HG03159 (cell line): ENCODE results near the gene KIF6.
"Not testable (repeated sequence)": the region's sequence is repeated elsewhere in the genome, so short reads cannot be mapped to it uniquely, and the experiment has no call there.

Experiments
- ATAC-seq: cut with Tn5 transposase; IDR thresholded peaks from one replicate; pipeline ENCODE4 v1.9.1; 2021; ENCODE audit warnings: mild to moderate bottlenecking, moderate library complexity; ENCODE audit not compliant: unreplicated experiment

The KIF6 gene

DNA sequence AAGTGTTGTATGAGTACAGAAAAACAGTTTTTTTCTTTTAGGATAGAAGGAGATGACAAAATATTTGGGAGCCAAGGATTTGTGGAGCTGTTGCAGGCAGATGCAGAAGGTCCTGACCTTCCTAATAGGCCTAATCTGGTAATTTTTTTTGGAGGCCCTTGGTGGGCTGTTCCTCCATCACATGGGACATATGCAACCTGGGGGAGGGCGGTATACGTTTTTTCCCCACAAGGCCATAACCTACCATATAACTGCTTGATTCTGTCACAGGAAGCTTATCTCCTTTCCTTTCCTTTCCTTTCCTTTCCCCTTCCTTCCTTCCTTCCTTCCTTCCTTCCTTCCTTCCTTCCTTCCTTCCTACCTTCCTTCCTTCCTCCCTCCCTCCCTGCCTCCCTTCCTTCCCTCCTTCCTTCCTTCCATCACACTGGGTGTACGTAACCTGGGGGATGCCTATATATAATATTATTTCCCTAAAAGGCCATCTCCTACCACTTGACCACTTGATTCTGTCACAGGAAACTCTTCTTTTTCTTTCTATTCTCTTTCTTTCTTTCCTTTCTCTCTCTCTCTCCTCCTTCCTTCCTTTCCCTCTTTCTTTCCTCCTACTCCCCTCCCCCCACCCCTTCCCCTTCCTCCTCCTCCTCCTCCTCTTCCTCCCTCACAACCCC is 217.7 kb downstream of the KIF6 start:
- ATAC-seq = no peak

DNA sequence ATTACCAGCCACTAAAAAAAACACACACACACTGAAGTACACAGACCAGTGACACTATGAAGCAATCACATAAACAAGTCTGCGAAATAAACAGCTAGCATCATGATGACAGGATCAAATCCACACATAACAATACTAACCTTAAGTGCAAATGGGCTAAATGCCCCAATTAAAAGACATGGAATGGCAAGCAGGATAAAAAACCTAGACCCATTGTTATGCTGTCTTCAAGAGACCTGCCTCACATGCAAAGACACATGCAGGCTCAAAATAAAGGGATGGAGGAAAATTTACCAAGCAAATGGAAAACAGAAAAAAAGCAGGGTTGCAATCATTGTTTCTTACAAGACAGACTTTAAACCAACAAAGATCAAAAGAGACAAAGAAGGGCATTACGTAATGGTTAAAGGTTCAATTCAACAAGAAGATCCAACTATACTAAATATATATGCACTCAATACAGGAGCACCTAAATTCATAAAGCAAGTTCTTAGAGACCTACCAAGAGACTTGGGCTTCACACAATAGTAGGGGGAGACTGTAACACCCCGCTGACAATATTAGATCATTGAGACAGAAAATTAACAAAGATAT is 222.7 kb downstream of the KIF6 start:
- ATAC-seq = not testable (repeated sequence)

DNA sequence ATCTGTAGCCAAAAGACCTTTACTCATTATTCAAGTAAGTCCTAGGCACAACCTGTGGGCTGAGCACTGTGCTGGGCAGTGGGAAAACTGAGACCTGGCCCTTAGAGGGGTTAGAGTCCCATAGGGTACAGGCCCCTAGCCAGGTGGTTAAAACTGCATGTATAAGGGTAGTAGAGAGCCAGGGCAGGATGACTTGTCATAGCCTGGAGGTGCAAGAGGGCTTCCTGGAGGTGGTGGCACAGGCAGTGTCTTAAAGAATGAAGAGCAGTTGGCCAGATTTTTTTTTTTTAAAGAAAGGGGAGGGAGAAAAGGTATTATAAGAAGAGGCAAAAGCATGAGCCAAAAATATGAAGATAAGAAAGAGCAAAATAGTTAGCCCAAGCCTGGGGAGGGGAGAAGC is 226.2 kb downstream of the KIF6 start:
- no peak for ATAC-seq

- ATAC-seq = no peak
These were observed 227.1 kb downstream of the KIF6 start for GRCh38 chr6:39498096-39498495.

GRCh38 chr6:39496915-39497314 is 228.3 kb downstream of the KIF6 start:
- ATAC-seq = no peak

GRCh38 chr6:39496456-39496855 is 228.8 kb downstream of the KIF6 start:
- ATAC-seq = no peak

GRCh38 chr6:39495640-39496039 is 229.6 kb downstream of the KIF6 start:
- no peak for ATAC-seq

DNA sequence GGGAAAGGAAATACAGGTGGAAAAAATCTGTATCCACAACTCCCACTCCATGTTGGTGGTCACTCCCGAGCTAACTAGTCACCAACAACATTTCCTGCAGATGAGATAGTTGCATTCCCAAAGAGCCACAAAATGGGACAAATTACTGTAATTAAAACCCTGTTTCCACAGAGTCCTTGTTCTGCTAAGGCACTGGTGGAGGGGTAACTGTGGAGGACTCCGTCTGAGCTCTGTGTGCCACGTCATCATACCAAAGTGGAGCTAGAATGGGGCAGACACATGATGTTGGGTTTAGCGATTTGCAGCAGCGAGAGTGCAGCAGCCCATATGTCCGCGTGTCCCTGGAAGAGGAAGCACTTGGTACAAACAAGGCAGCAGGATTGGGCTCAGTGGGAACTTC is 230.2 kb downstream of the KIF6 start:
- no peak for ATAC-seq

DNA sequence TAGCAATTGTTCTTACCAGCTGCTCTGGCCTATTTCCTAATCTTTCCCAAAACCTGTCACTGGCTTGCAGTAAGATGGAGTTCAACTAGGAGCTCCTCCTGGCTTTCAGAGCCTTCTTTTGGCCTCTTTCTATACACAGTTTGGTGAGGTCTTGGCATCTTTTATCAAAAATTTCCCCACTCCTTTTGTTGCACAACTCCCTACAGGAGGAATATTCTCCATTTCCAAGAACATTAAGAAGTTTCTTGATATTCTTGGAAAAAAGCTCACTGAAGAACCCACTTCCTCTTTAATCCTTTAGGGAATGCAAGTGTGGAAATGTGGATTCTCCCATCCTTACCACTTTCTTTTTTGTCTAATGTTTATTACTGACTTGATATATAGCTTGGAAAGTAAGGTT is 231.4 kb downstream of the KIF6 start:
- no peak for ATAC-seq

DNA sequence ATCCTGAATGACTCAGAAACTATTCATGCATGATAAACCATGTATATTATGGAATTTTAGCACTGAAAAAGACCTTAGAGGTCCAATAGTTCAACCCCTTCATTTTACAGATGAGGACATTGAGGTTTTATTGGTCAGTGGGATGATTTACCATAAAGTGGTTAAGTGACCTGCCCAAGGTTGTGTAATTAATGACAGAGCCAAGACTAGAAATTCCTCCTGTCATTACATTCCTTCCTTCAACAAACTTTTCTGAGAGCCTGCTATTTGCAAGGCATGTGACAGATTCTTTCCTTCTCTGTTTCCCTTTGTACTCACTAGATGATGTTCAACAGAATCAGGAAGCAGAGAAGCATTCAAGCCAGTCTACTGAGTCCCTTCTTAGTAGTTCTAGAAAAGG is 232.0 kb downstream of the KIF6 start:
- ATAC-seq = no peak

- ATAC-seq = no peak
These were observed 235.1 kb downstream of the KIF6 start for GRCh38 chr6:39490108-39490507.

- no peak for ATAC-seq
These were observed 236.8 kb downstream of the KIF6 start for GRCh38 chr6:39488255-39488879.

- ATAC-seq = no peak
These were observed 240.9 kb downstream of the KIF6 start for GRCh38 chr6:39484276-39484675.

- not testable (repeated sequence) for ATAC-seq
These were observed 245.4 kb downstream of the KIF6 start for GRCh38 chr6:39479819-39480218.

DNA sequence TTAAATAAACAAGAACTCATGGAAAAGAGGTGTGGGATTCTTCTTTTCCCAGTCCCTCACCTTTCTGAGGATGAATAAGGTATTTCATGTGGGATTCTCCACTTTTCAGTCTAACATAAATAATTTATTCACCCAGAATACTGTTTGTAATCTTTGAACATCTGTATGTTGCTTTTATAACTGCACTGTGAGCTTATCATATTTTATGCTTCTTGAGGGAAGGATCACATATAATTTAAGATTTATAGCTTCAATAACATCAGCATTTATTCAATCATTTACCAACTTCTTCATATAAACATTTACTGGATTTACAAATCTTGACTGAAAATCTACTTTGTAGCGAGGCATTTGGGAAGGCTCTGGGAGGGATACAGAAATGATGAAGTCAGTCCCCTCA is 248.5 kb downstream of the KIF6 start:
- ATAC-seq = no peak

DNA sequence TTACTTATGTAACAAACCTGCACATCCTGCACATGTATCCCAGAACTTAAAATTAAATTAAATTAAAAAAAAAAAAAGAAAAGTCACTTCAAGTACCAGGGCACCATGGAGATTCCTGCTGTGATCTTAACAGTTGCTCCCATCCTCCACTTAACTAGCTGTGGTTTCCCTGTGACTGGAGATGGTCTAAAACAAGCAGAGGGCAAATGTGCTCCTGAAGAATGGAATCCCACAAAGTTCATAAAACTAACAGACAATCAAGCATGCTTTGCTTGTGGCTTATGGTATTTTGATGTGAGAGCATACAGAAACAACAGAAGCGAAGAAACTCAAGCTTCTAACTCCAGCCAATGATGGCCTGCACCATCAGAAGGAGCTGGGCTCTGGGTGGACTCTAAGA is 249.1 kb downstream of the KIF6 start:
- no peak for ATAC-seq

DNA sequence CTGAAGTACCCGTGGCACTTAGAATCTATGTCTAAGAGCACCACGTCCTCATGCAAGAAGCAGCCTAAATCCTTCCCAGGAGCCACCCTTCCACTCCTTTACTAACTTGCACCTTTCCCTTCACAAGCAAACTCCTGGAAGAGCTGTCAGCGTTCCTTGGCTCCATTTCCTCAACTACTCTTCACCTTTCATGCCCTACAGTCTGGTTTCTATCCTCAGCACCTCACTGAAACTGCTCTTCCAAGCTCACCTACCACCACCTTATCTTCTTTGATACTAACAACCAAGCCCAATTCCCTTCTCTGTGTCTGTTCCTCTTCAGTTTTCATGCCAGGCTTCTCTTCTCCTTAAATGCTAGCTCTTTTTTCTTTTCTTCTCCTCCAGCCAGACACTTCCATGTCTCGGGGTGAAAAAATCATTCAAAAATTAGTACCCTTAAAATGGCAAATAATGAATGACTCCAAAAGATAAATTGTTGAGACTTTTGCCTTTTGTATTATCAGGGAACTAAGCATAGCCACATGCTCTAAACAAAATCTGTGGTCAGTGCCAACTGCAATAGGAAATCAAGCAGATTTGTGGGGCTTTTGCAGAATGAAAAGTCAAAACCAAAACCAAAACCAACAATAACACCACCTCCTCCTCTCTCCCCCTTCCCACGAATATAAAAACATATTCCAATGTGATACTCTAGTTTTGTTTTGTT is 253.1 kb downstream of the KIF6 start:
- ATAC-seq = no peak

GRCh38 chr6:39470506-39470905 is 254.7 kb downstream of the KIF6 start:
- no peak for ATAC-seq

DNA sequence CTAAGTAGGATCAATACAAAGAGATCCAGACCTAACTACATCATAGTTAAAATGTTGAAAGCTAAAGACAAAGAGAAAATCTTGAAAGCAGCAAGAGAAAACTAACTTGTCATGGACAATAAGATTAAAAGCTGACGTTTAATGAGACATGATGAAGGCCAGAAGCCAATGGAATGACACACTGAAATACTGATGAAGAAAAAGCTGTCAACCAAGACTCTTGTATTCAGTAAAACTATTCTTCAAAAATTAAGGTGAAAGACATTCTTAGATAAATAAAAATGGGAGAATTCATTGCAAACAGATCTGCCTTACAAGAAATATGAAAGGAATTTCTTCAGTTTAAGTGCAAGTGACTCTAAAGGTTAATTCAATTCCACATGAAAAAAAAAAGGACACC is 256.8 kb downstream of the KIF6 start:
- no peak for ATAC-seq

GRCh38 chr6:39466631-39467030 is 258.6 kb downstream of the KIF6 start:
- no peak for ATAC-seq

GRCh38 chr6:39465539-39465938 is 259.7 kb downstream of the KIF6 start:
- ATAC-seq = no peak

- no peak for ATAC-seq
These were observed 261.1 kb downstream of the KIF6 start for GRCh38 chr6:39464067-39464466.
